ENCODE results near the gene AKAP3.

AKAP3 gene

GRCh38 chr12:4595881-4596280 lies 53.0 kb downstream of the AKAP3 start:
- DNase-seq (ENCODE audit: low read depth): no peak

- DNase-seq (ENCODE audit: low read depth): no peak
These were observed 57.6 kb downstream of the AKAP3 start for GRCh38 chr12:4591180-4591687.

GRCh38 chr12:4589941-4590340 lies 58.9 kb downstream of the AKAP3 start:
- DNase-seq (ENCODE audit: low read depth): no peak

- no peak for DNase-seq (ENCODE audit: low read depth)
These were observed 59.9 kb downstream of the AKAP3 start for GRCh38 chr12:4588916-4589315.

- no peak for DNase-seq (ENCODE audit: low read depth)
These were observed 61.7 kb downstream of the AKAP3 start for GRCh38 chr12:4587108-4587507.

GRCh38 chr12:4586500-4586899 lies 62.4 kb downstream of the AKAP3 start:
- no peak for DNase-seq (ENCODE audit: low read depth)

GRCh38 chr12:4584896-4585295 lies 64.0 kb downstream of the AKAP3 start:
- no peak for DNase-seq (ENCODE audit: low read depth)

GRCh38 chr12:4584281-4584680 lies 64.6 kb downstream of the AKAP3 start:
- no peak for DNase-seq (ENCODE audit: low read depth)

- DNase-seq (ENCODE audit: low read depth): no peak
These were observed 68.6 kb downstream of the AKAP3 start for GRCh38 chr12:4580281-4580688.

GRCh38 chr12:4579305-4580102 lies 69.3 kb downstream of the AKAP3 start:
- no peak for DNase-seq (ENCODE audit: low read depth)

- DNase-seq (ENCODE audit: low read depth): no peak
These were observed 76.2 kb downstream of the AKAP3 start for GRCh38 chr12:4572680-4573079.

GRCh38 chr12:4569261-4569660 lies 79.6 kb downstream of the AKAP3 start:
- DNase-seq (ENCODE audit: low read depth): no peak

- DNase-seq (ENCODE audit: low read depth): no peak
These were observed 81.6 kb downstream of the AKAP3 start for GRCh38 chr12:4567073-4567881.

GRCh38 chr12:4566474-4566873 lies 82.4 kb downstream of the AKAP3 start:
- no peak for DNase-seq (ENCODE audit: low read depth)
